ENCODE data around the gene CDC14B.

DNA sequence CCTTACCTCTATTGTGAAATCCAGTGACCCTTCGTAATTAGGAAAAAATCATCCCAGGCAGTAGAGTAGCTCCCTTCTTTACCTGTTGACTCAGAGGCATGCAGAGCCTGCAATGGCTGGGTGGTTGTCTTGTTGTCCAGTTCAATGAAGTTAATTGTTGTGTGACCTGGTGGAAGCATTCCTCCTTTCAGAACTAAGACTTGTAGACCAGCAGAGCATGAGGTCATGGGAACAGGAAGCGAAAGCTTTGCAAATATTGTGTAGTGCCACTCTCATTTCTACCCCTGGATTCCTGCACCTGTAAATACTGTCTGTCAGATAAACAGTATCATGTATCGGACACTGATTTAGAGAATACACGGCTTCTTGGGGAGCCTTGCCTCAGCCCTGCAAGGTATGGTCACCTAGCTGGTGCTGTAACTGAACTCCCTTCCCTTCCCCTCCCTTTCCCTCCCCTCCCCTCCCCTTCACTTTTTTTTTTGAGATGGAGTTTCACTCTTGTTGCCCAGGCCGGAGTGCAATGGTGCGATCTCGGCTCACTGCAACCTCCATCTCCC, 41.1 kb upstream of the CDC14B start:
- TF ChIP-seq, protein P1, sequence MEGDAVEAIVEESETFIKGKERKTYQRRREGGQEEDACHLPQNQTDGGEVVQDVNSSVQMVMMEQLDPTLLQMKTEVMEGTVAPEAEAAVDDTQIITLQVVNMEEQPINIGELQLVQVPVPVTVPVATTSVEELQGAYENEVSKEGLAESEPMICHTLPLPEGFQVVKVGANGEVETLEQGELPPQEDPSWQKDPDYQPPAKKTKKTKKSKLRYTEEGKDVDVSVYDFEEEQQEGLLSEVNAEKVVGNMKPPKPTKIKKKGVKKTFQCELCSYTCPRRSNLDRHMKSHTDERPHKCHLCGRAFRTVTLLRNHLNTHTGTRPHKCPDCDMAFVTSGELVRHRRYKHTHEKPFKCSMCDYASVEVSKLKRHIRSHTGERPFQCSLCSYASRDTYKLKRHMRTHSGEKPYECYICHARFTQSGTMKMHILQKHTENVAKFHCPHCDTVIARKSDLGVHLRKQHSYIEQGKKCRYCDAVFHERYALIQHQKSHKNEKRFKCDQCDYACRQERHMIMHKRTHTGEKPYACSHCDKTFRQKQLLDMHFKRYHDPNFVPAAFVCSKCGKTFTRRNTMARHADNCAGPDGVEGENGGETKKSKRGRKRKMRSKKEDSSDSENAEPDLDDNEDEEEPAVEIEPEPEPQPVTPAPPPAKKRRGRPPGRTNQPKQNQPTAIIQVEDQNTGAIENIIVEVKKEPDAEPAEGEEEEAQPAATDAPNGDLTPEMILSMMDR (conservative IDR thresholded peaks at IDR 0.05; ENCODE audit: low read length), result no peak
- TF ChIP-seq EZH2phosphoT487 (IDR thresholded peaks at IDR 0.05; ENCODE audit: borderline replicate concordance), result no peak

Measured in Loucy (cell line).